Esophagus muscularis mucosa (tissue), 4 donors: ENCODE data around the gene PC. TPM values are rescaled to one million over a fixed set of nuclear protein-coding genes. Genes with fewer than 3 reads are reported as not detected.

Experiments
- DNase-seq: peaks from one replicate; pipeline ENCODE4 v3.0.0-alpha.2; 2017; ENCODE audit errors: extremely low spot score
- H3K27ac ChIP-seq, 4 donors: fragments of 200-600 bp; sonication (generic); replicated peaks in 1 of 4; 1 replicate in 3 of 4; 2 replicates in 1 of 4; pipeline ENCODE4 v1.5.1; 2016 to 2019; ENCODE audit warnings: mild to moderate bottlenecking in 1 of 4
- H3K27me3 ChIP-seq, 4 donors: fragments of 200-600 bp; sonication (generic); one replicate each; pipeline versions ENCODE4 v1.5.1 to v1.6.0; 2016 to 2019
- H3K36me3 ChIP-seq, 4 donors: fragments of 200-600 bp; sonication (generic); one replicate each; pipeline ENCODE4 v1.5.1; 2016 to 2019
- H3K4me1 ChIP-seq, 4 donors: fragments of 200-600 bp; sonication (generic); one replicate each; pipeline ENCODE4 v1.5.1; 2016 to 2019
- H3K4me3 ChIP-seq, 4 donors: fragments of 200-600 bp; sonication (generic); 1 replicate in 2 of 4; 2 replicates in 2 of 4; pipeline ENCODE4 v1.5.1; 2016 to 2019; ENCODE audit warnings: mild to moderate bottlenecking in 4 of 4, moderate library complexity in 1 of 4
- H3K9me3 ChIP-seq, 4 donors: fragments of 200-600 bp; sonication (generic); 1 replicate in 3 of 4; 2 replicates in 1 of 4; pipeline ENCODE4 v1.5.1; 2016 to 2019
- CTCF ChIP-seq, 3 experiments: fragments of 200-600 bp in 2 of 3; fragments of 450-650 bp in 1 of 3; sonication (generic) in 2 of 3; IDR thresholded peaks; one replicate each; pipeline ENCODE4 v1.5.1; 2017 to 2019; ENCODE audit warnings: antibody characterized with exemption in 3 of 3, mild to moderate bottlenecking in 2 of 3, moderate library complexity in 1 of 3
- EP300 ChIP-seq: sonication (generic); formaldehyde crosslinking; IDR thresholded peaks from one replicate; pipeline ENCODE4 v1.6.1; 2017; ENCODE audit warnings: antibody characterized with exemption
- POLR2A ChIP-seq: fragments of 450-650 bp; IDR thresholded peaks from one replicate; pipeline ENCODE4 v1.6.1; 2017; ENCODE audit warnings: antibody characterized with exemption, moderate library complexity, mild to moderate bottlenecking, low read depth
- POLR2AphosphoS5 ChIP-seq, 2 donors: sonication (generic); formaldehyde crosslinking; IDR thresholded peaks; one replicate each; pipeline ENCODE4 v1.6.1; 2017; ENCODE audit warnings: antibody characterized with exemption in 2 of 2
- WGBS: methylation state at CpG from one replicate; pipeline ENCODE4 v1.1.5; 2018; 5-methylcytosine and 5-hydroxymethylcytosine counted together
- intact Hi-C: fragments of 100-400 bp; cut with DNase I; formaldehyde crosslinking; loops from one replicate; pipeline ENCODE4 v1.15.1; 2023
- total RNA-seq, 4 donors: library from RNA; depleted of rRNA; stranded (reverse); fragments of >200 nt; gene quantifications; one replicate each; pipeline versions ENCODE4 v1.1.0 to v1.2.1, GENCODE V29; 2016

Gene PC
- total RNA-seq, 4 donors from 2014 or later: 2.1 to 5.5 (median 5.1) TPM

GRCh38 chr11:66858939-66859685 lies 99.1 kb downstream of the PC start:
- Histone ChIP-seq H3K4me3 (no peak overlapping the region), H3K9me3 (no peaks in the 10 kb centered on the region), H3K4me1 (peaks cover 6 to 33% (median 17%) of the 10 kb centered on the region in 4 donors), H3K36me3 (peaks cover 0 to 24% (median 19%) of the 10 kb centered on the region in 4 donors), H3K27ac (no peak overlapping the region), H3K27me3 (no peaks in the 10 kb centered on the region)
- 90% methylated on average over 4 of the region's 29 CpGs for WGBS
- no peak for DNase-seq
- intact Hi-C loops: loop anchor here (10.0 kb wide), 1 partner anchor 514 kb away; the partner anchor contains the start of genes B4GAT1 and BRMS1
- TF ChIP-seq POLR2AphosphoS5 (IDR thresholded peaks at IDR 0.05) (no peak), POLR2A (no peak), EP300 (no peak), CTCF (IDR thresholded peaks at IDR 0.05) (no peak)

- 95% methylated on average over 26 of the region's 62 CpGs for WGBS
- H3K36me3 ChIP-seq: peaks cover 0 to 22% (median 17%) of the 10 kb centered on the region in 4 donors
- DNase-seq: no peak
- no peak overlapping the region for H3K27ac ChIP-seq
- no peak overlapping the region for H3K4me3 ChIP-seq
- no peaks in the 10 kb centered on the region for H3K9me3 ChIP-seq
- intact Hi-C loops: loop anchor here (10.0 kb wide), 1 partner anchor 514 kb away; the partner anchor contains the start of genes B4GAT1 and BRMS1
- no peaks in the 10 kb centered on the region for H3K27me3 ChIP-seq
- TF ChIP-seq POLR2AphosphoS5 (IDR thresholded peaks at IDR 0.05): no peak
- no peak for TF ChIP-seq EP300
- no peak for TF ChIP-seq POLR2A
- H3K4me1 ChIP-seq: peaks cover 6 to 33% (median 17%) of the 10 kb centered on the region in 4 donors
These were observed 99.8 kb downstream of the PC start for GRCh38 chr11:66858186-66858938.

- intact Hi-C loops: loop anchor here (10.0 kb wide), 1 partner anchor 513 kb away; the partner anchor contains the start of genes B4GAT1 and BRMS1
- TF ChIP-seq POLR2AphosphoS5 (IDR thresholded peaks at IDR 0.05) (no peak), POLR2A (no peak), CTCF (IDR thresholded peaks at IDR 0.05) (no peak), EP300 (no peak)
- Histone ChIP-seq H3K9me3 (no peaks in the 10 kb centered on the region), H3K27ac (peak overlapping the region in 2 of 4 donors; percentile 66 to 89), H3K36me3 (peaks cover 0 to 22% (median 16%) of the 10 kb centered on the region in 4 donors), H3K4me1 (peaks cover 6 to 33% (median 17%) of the 10 kb centered on the region in 4 donors), H3K27me3 (no peaks in the 10 kb centered on the region), H3K4me3 (no peak overlapping the region)
- no peak for DNase-seq
- WGBS: 98% methylated on average over 16 of the region's 19 CpGs
These were observed 100.3 kb downstream of the PC start for GRCh38 chr11:66857927-66858185.

GRCh38 chr11:66857234-66857926 lies 100.8 kb downstream of the PC start:
- WGBS: 93% methylated on average over 5 of the region's 47 CpGs
- intact Hi-C loops: loop anchor here (10.0 kb wide), 1 partner anchor 513 kb away; the partner anchor contains the start of genes B4GAT1 and BRMS1
- Histone ChIP-seq H3K27ac (peak overlapping the region; percentile 66 to 92 (median 86)), H3K4me1 (peaks cover 6 to 33% (median 17%) of the 10 kb centered on the region in 4 donors), H3K36me3 (peaks cover 0 to 22% (median 16%) of the 10 kb centered on the region in 4 donors), H3K9me3 (no peaks in the 10 kb centered on the region), H3K4me3 (peak overlapping the region; percentile 68 to 82 (median 77)), H3K27me3 (no peaks in the 10 kb centered on the region)
- DNase-seq: no peak
- no peak for TF ChIP-seq EP300
- no peak for TF ChIP-seq POLR2A
- no peak for TF ChIP-seq POLR2AphosphoS5 (IDR thresholded peaks at IDR 0.05)
- no peak for TF ChIP-seq CTCF (IDR thresholded peaks at IDR 0.05)
